Measurements from ENCODE around the gene TMEM179. TPM values are rescaled to one million over a fixed set of nuclear protein-coding genes. Genes with fewer than 3 reads are reported as not detected.

Gene TMEM179
- total and polyA plus RNA-seq, 2 of the 13 experiments (the other 11 are each of a cell fraction or from before 2014, with no cell fraction given) = not detected

DNA sequence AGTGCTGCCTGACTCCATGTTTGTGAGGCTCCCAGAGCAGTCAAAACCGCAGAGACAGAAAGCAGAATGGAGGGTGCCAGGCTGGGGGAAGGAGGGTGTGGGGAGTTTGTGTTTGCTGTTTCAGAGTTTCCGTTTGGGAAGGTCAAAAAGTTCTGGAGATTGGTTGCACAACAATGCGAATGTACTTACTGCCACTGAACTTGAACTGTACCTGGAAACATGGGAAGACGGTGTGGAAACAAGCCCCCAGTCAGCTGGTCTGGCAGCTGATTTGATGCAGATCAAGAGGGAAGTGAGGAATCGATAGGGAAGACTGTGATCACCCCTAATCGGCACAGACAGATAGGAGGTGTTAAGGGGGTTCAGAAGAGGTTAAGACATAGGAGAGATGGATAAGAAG lies 49.5 kb upstream of the TMEM179 start (continued):
- TF ChIP-seq CCDC6 (CRISPR knock-in tag; IDR thresholded peaks at IDR 0.05) (no peak), ZNF878 (CRISPR knock-in tag; IDR thresholded peaks at IDR 0.05) (0 out of 2 replicates have a peak, but pooled peaks have one; percentile 33), FOXP1 (IDR thresholded peaks at IDR 0.05) (no peak), FOXP1 (CRISPR knock-in tag; IDR thresholded peaks at IDR 0.05) (peak; percentile 60; the same call in 1 of the 2 replicates), ZNF747 (CRISPR knock-in tag; IDR thresholded peaks at IDR 0.05; ENCODE audit: borderline replicate concordance) (no peak), ZFX (CRISPR knock-in tag; IDR thresholded peaks at IDR 0.05; ENCODE audit: low read depth) (peak; percentile 44; the same call in 1 of the 2 replicates), ZNF44 (CRISPR knock-in tag; IDR thresholded peaks at IDR 0.05) (no peak), JUND (CRISPR knock-in tag; IDR thresholded peaks at IDR 0.05) (no peak), NR2F1 (CRISPR knock-in tag; IDR thresholded peaks at IDR 0.05) (peak in 1 of 2 experiments; percentile 44; a peak in 1 of 4 replicates), ZNF761 (CRISPR knock-in tag; conservative IDR thresholded peaks at IDR 0.05) (no peak), ZNF572 (CRISPR knock-in tag; IDR thresholded peaks at IDR 0.05) (no peak), MATR3 (CRISPR knock-in tag; IDR thresholded peaks at IDR 0.05) (no peak), HNRNPL (IDR thresholded peaks at IDR 0.05; ENCODE audit: low read depth, low read length) (no peak), ZNF253 (CRISPR knock-in tag; IDR thresholded peaks at IDR 0.05; ENCODE audit: borderline replicate concordance) (no peak), KLF16 (CRISPR knock-in tag; IDR thresholded peaks at IDR 0.05) (0 out of 4 replicates have a peak, but pooled peaks of 1 of the 2 experiments have one; percentile 40)
- TF ChIP-seq, protein P1, sequence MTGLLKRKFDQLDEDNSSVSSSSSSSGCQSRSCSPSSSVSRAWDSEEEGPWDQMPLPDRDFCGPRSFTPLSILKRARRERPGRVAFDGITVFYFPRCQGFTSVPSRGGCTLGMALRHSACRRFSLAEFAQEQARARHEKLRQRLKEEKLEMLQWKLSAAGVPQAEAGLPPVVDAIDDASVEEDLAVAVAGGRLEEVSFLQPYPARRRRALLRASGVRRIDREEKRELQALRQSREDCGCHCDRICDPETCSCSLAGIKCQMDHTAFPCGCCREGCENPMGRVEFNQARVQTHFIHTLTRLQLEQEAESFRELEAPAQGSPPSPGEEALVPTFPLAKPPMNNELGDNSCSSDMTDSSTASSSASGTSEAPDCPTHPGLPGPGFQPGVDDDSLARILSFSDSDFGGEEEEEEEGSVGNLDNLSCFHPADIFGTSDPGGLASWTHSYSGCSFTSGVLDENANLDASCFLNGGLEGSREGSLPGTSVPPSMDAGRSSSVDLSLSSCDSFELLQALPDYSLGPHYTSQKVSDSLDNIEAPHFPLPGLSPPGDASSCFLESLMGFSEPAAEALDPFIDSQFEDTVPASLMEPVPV (CRISPR knock-in tag; IDR thresholded peaks at IDR 0.05) = no peak
- TF ChIP-seq, protein P2, sequence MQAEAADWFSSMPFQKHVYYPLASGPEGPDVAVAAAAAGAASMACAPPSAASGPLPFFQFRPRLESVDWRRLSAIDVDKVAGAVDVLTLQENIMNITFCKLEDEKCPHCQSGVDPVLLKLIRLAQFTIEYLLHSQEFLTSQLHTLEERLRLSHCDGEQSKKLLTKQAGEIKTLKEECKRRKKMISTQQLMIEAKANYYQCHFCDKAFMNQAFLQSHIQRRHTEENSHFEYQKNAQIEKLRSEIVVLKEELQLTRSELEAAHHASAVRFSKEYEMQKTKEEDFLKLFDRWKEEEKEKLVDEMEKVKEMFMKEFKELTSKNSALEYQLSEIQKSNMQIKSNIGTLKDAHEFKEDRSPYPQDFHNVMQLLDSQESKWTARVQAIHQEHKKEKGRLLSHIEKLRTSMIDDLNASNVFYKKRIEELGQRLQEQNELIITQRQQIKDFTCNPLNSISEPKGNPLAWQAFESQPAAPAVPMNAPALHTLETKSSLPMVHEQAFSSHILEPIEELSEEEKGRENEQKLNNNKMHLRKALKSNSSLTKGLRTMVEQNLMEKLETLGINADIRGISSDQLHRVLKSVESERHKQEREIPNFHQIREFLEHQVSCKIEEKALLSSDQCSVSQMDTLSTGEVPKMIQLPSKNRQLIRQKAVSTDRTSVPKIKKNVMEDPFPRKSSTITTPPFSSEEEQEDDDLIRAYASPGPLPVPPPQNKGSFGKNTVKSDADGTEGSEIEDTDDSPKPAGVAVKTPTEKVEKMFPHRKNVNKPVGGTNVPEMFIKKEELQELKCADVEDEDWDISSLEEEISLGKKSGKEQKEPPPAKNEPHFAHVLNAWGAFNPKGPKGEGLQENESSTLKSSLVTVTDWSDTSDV (CRISPR knock-in tag; IDR thresholded peaks at IDR 0.05) = no peak
- TF ChIP-seq, protein P3, sequence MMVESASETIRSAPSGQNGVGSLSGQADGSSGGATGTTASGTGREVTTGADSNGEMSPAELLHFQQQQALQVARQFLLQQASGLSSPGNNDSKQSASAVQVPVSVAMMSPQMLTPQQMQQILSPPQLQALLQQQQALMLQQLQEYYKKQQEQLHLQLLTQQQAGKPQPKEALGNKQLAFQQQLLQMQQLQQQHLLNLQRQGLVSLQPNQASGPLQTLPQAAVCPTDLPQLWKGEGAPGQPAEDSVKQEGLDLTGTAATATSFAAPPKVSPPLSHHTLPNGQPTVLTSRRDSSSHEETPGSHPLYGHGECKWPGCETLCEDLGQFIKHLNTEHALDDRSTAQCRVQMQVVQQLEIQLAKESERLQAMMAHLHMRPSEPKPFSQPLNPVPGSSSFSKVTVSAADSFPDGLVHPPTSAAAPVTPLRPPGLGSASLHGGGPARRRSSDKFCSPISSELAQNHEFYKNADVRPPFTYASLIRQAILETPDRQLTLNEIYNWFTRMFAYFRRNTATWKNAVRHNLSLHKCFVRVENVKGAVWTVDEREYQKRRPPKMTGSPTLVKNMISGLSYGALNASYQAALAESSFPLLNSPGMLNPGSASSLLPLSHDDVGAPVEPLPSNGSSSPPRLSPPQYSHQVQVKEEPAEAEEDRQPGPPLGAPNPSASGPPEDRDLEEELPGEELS (CRISPR knock-in tag; IDR thresholded peaks at IDR 0.05) = peak; percentile 59; the same call in 1 of the 2 replicates
- TF ChIP-seq, protein P4, sequence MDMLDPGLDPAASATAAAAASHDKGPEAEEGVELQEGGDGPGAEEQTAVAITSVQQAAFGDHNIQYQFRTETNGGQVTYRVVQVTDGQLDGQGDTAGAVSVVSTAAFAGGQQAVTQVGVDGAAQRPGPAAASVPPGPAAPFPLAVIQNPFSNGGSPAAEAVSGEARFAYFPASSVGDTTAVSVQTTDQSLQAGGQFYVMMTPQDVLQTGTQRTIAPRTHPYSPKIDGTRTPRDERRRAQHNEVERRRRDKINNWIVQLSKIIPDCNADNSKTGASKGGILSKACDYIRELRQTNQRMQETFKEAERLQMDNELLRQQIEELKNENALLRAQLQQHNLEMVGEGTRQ (IDR thresholded peaks at IDR 0.05; ENCODE audit: low read depth, low read length) = no peak
- TF ChIP-seq, protein P4 (CRISPR knock-in tag; IDR thresholded peaks at IDR 0.05; ENCODE audit: borderline replicate concordance) = no peak
- TF ChIP-seq, protein P5, sequence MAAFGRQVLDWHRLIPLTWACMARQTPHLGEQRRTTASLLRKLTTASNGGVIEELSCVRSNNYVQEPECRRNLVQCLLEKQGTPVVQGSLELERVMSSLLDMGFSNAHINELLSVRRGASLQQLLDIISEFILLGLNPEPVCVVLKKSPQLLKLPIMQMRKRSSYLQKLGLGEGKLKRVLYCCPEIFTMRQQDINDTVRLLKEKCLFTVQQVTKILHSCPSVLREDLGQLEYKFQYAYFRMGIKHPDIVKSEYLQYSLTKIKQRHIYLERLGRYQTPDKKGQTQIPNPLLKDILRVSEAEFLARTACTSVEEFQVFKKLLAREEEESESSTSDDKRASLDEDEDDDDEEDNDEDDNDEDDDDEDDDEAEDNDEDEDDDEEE (CRISPR knock-in tag; IDR thresholded peaks at IDR 0.05) = no peak

All from HepG2 (cell line).